Measurements from ENCODE around the gene ZNF627.
"Not testable (repeated sequence)": the region's sequence is repeated elsewhere in the genome, so short reads cannot be mapped to it uniquely, and the experiment has no call there.

Gene ZNF627

DNA sequence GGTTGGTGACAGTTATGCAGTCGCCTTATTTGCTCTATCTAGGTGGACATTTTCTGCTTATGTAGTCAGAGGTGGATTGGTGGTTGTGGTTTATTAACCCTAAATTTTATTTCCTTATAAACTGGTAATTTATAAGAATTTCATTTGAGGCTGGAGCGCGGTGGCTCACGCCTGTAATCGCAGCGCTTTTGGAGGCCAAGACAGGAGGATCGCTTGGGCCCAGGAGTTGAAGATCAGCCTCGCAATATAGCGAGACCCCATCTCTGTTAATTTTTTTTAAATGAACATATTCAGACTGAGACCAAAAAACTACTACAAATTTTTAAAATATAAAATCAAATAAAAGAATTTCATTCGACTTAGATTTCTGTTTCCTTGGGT is 810 bp downstream of the ZNF627 start:
- DNase-seq, result no peak
- peaks cover 14% of the 10 kb centered on the region for H3K27me3 Mint-ChIP-seq (ENCODE audit: low read depth, poor library complexity)
- peak overlapping the region; percentile 87 for H3K27ac Mint-ChIP-seq
- peaks cover 55% of the 10 kb centered on the region for H3K36me3 Mint-ChIP-seq (ENCODE audit: low read depth)
- peaks cover 59% of the 10 kb centered on the region for H3K9me3 Mint-ChIP-seq
- H3K4me1 Mint-ChIP-seq, result peaks cover 12% of the 10 kb centered on the region
- peak overlapping the region; percentile 95 for H3K4me3 Mint-ChIP-seq
- TF ChIP-seq CTCF (IDR thresholded peaks at IDR 0.05), result no peak

GRCh38 chr19:11598746-11599145 is 1.5 kb downstream of the ZNF627 start:
- H3K36me3 Mint-ChIP-seq (ENCODE audit: low read depth), result peaks cover 62% of the 10 kb centered on the region

GRCh38 chr19:11599704-11600103 is 2.4 kb downstream of the ZNF627 start:
- H3K9me3 Mint-ChIP-seq, result peaks cover 75% of the 10 kb centered on the region
- not testable (repeated sequence) for H3K27ac Mint-ChIP-seq, DNase-seq
- peaks cover 12% of the 10 kb centered on the region for H3K4me1 Mint-ChIP-seq
- peak overlapping the region; percentile 95 for H3K4me3 Mint-ChIP-seq
- H3K36me3 Mint-ChIP-seq (ENCODE audit: low read depth), result peaks cover 71% of the 10 kb centered on the region
- peaks cover 19% of the 10 kb centered on the region for H3K27me3 Mint-ChIP-seq (ENCODE audit: low read depth, poor library complexity)

More at GRCh38 chr19:11598746-11599145, 1.5 kb downstream of the ZNF627 start:
- peaks cover 12% of the 10 kb centered on the region for H3K4me1 Mint-ChIP-seq
- no peak for DNase-seq
- peaks cover 15% of the 10 kb centered on the region for H3K27me3 Mint-ChIP-seq (ENCODE audit: low read depth, poor library complexity)
- no peak overlapping the region for H3K27ac Mint-ChIP-seq
- peaks cover 65% of the 10 kb centered on the region for H3K9me3 Mint-ChIP-seq
- TF ChIP-seq CTCF (IDR thresholded peaks at IDR 0.05), result no peak
- H3K4me3 Mint-ChIP-seq, result peak overlapping the region; percentile 95

DNA sequence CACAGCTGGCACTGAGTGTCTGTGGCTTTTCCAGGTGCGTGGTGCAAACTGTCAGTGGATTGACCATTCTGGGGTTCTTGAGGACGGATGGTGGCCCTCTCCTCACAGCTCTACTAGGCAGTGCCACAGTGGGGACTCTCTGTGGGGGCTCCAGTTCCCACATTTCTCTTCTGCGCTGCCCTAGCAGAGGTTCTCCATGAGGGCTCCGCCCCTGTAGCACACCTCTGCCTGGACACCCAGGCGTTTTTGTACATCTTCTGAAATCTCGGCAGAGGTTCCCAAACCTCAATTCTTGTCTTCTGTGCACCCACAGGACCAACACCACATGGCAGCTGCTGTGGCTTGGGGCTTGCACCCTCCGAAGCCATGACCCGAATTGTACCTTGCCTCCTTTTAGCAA is 9.2 kb downstream of the ZNF627 start:
- peaks cover 21% of the 10 kb centered on the region for H3K27me3 Mint-ChIP-seq (ENCODE audit: low read depth, poor library complexity)
- H3K4me3 Mint-ChIP-seq, result no peak overlapping the region
- TF ChIP-seq CTCF (IDR thresholded peaks at IDR 0.05), result no peak
- H3K36me3 Mint-ChIP-seq (ENCODE audit: low read depth), result peaks cover 100% of the 10 kb centered on the region
- no peak for DNase-seq
- H3K4me1 Mint-ChIP-seq, result no peaks in the 10 kb centered on the region
- peaks cover 100% of the 10 kb centered on the region for H3K9me3 Mint-ChIP-seq
- H3K27ac Mint-ChIP-seq, result no peak overlapping the region

DNA sequence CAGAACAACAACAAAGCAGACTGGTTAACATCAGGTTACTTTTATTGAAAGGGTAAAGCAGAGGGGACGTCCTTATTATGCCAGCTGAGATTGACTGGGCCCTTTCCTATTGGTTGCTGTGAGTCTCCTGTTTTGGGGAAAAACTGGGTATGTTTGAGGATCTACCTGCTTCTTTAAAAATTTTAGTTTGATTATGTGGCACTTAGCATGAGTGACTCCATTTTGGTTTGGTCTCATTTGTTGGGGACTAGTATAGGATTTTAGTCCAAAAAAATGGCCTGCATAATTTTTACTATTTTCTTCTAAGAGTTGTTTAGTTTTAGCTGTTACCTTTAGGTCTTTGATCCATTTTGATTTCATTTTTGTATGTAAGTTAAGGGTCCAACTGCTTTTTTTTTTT is 14.4 kb downstream of the ZNF627 start:
- H3K4me1 Mint-ChIP-seq, result no peaks in the 10 kb centered on the region
- peaks cover 100% of the 10 kb centered on the region for H3K9me3 Mint-ChIP-seq
- no peak for DNase-seq
- H3K4me3 Mint-ChIP-seq, result no peak overlapping the region
- peaks cover 100% of the 10 kb centered on the region for H3K36me3 Mint-ChIP-seq (ENCODE audit: low read depth)
- no peak for TF ChIP-seq CTCF (IDR thresholded peaks at IDR 0.05)
- H3K27ac Mint-ChIP-seq, result no peak overlapping the region
- H3K27me3 Mint-ChIP-seq (ENCODE audit: low read depth, poor library complexity), result peaks cover 17% of the 10 kb centered on the region

GRCh38 chr19:11612816-11613511 is 15.7 kb downstream of the ZNF627 start:
- H3K27me3 Mint-ChIP-seq (ENCODE audit: low read depth, poor library complexity), result peaks cover 14% of the 10 kb centered on the region
- DNase-seq, result no peak
- H3K27ac Mint-ChIP-seq, result no peak overlapping the region
- peaks cover 100% of the 10 kb centered on the region for H3K36me3 Mint-ChIP-seq (ENCODE audit: low read depth)
- H3K9me3 Mint-ChIP-seq, result peaks cover 100% of the 10 kb centered on the region
- H3K4me3 Mint-ChIP-seq, result no peak overlapping the region
- TF ChIP-seq CTCF (IDR thresholded peaks at IDR 0.05), result no peak
- no peaks in the 10 kb centered on the region for H3K4me1 Mint-ChIP-seq
